Stimulated activated CD4-positive, alpha-beta T cell treated with anti-CD3 and anti-CD28 coated beads, Interleukin-12 subunit alpha, Interleukin-12 subunit beta, amount 100 ng/mL, for 48 hours (primary cell): ENCODE results near the gene NFKB2.

Experiments
- DNase-seq, 3 donors: peaks; one replicate each; pipeline ENCODE4 v3.0.0-alpha.2; 2020; ENCODE audit warnings: low read depth in 2 of 3, low spot score in 1 of 3

The NFKB2 gene

GRCh38 chr10:102395400-102396316 lies at the start of gene NFKB2:
Gene NFKB2 (plus strand): TSS chr10:102395705. CDS start chr10:102395960, 255 bp downstream.
- DNase-seq, result peak; percentile 79 to 90 (median 87)

GRCh38 chr10:102347236-102347828 lies 48.2 kb upstream of the NFKB2 start:
- peak in 2 of 3 donors; percentile 7 to 15 for DNase-seq

- peak; percentile 54 to 80 (median 62) for DNase-seq
These were observed 43.3 kb upstream of the NFKB2 start for GRCh38 chr10:102352066-102352715.

- DNase-seq, result no peak
These were observed 41.1 kb upstream of the NFKB2 start for GRCh38 chr10:102354451-102354850.

- DNase-seq, result peak in 1 of 3 donors; percentile 10
These were observed 36.7 kb upstream of the NFKB2 start for GRCh38 chr10:102358712-102359382.

GRCh38 chr10:102367441-102367840 lies 28.1 kb upstream of the NFKB2 start:
- no peak for DNase-seq

GRCh38 chr10:102368077-102368476 lies 27.4 kb upstream of the NFKB2 start:
- DNase-seq, result no peak

GRCh38 chr10:102371295-102371694 lies 24.2 kb upstream of the NFKB2 start:
- no peak for DNase-seq

GRCh38 chr10:102375250-102375649 lies 20.3 kb upstream of the NFKB2 start:
- no peak for DNase-seq

GRCh38 chr10:102375867-102376266 lies 19.6 kb upstream of the NFKB2 start:
- DNase-seq, result no peak

- DNase-seq, result no peak
These were observed 18.6 kb upstream of the NFKB2 start for GRCh38 chr10:102376901-102377300.

GRCh38 chr10:102379383-102379782 lies 16.1 kb upstream of the NFKB2 start:
- DNase-seq, result no peak

- no peak for DNase-seq
These were observed 13.5 kb upstream of the NFKB2 start for GRCh38 chr10:102381983-102382382.

- DNase-seq, result no peak
These were observed 12.6 kb upstream of the NFKB2 start for GRCh38 chr10:102382871-102383270.

- DNase-seq, result no peak
These were observed 11.5 kb upstream of the NFKB2 start for GRCh38 chr10:102384053-102384452.

- no peak for DNase-seq
These were observed 10.7 kb upstream of the NFKB2 start for GRCh38 chr10:102384606-102385429.

- DNase-seq, result no peak
These were observed 5.6 kb upstream of the NFKB2 start for GRCh38 chr10:102389894-102390293.

- no peak for DNase-seq
These were observed 3.2 kb upstream of the NFKB2 start for GRCh38 chr10:102392306-102392705.

- no peak for DNase-seq
These were observed 2.0 kb upstream of the NFKB2 start for GRCh38 chr10:102393411-102394078.
